ENCODE data around the gene EDEM1.

GRCh38 chr3:5231487-5231886 is 44.0 kb downstream of the EDEM1 start:
- TF ChIP-seq, protein P1, sequence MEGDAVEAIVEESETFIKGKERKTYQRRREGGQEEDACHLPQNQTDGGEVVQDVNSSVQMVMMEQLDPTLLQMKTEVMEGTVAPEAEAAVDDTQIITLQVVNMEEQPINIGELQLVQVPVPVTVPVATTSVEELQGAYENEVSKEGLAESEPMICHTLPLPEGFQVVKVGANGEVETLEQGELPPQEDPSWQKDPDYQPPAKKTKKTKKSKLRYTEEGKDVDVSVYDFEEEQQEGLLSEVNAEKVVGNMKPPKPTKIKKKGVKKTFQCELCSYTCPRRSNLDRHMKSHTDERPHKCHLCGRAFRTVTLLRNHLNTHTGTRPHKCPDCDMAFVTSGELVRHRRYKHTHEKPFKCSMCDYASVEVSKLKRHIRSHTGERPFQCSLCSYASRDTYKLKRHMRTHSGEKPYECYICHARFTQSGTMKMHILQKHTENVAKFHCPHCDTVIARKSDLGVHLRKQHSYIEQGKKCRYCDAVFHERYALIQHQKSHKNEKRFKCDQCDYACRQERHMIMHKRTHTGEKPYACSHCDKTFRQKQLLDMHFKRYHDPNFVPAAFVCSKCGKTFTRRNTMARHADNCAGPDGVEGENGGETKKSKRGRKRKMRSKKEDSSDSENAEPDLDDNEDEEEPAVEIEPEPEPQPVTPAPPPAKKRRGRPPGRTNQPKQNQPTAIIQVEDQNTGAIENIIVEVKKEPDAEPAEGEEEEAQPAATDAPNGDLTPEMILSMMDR (conservative IDR thresholded peaks at IDR 0.05) = no peak
- no peak for TF ChIP-seq ZFX (IDR thresholded peaks at IDR 0.05)
